Measurements from ENCODE around the gene PRKCE.
"Not testable (repeated sequence)": the region's sequence is repeated elsewhere in the genome, so short reads cannot be mapped to it uniquely, and the experiment has no call there.

The PRKCE gene

GRCh38 chr2:45911538-45911937 is 260.1 kb downstream of the PRKCE start:
- TF ChIP-seq, protein P1, sequence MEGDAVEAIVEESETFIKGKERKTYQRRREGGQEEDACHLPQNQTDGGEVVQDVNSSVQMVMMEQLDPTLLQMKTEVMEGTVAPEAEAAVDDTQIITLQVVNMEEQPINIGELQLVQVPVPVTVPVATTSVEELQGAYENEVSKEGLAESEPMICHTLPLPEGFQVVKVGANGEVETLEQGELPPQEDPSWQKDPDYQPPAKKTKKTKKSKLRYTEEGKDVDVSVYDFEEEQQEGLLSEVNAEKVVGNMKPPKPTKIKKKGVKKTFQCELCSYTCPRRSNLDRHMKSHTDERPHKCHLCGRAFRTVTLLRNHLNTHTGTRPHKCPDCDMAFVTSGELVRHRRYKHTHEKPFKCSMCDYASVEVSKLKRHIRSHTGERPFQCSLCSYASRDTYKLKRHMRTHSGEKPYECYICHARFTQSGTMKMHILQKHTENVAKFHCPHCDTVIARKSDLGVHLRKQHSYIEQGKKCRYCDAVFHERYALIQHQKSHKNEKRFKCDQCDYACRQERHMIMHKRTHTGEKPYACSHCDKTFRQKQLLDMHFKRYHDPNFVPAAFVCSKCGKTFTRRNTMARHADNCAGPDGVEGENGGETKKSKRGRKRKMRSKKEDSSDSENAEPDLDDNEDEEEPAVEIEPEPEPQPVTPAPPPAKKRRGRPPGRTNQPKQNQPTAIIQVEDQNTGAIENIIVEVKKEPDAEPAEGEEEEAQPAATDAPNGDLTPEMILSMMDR (IDR thresholded peaks at IDR 0.05; ENCODE audit: low read depth, low read length) = no peak

GRCh38 chr2:45912109-45912508 is 260.6 kb downstream of the PRKCE start:
- TF ChIP-seq, protein P1 (IDR thresholded peaks at IDR 0.05; ENCODE audit: low read depth, low read length) = no peak
- no peak for DNase-seq (ENCODE audit: extremely low read depth, low read depth)

More at GRCh38 chr2:45911538-45911937, 260.1 kb downstream of the PRKCE start:
- DNase-seq (ENCODE audit: extremely low read depth, low read depth) = no peak

GRCh38 chr2:45913539-45913938 is 262.1 kb downstream of the PRKCE start:
- DNase-seq (ENCODE audit: extremely low read depth, low read depth) = no peak
- TF ChIP-seq, protein P1 (IDR thresholded peaks at IDR 0.05; ENCODE audit: low read depth, low read length) = no peak

GRCh38 chr2:45915523-45915922 is 264.0 kb downstream of the PRKCE start:
- TF ChIP-seq, protein P1 (IDR thresholded peaks at IDR 0.05; ENCODE audit: low read depth, low read length) = no peak
- no peak for DNase-seq (ENCODE audit: extremely low read depth, low read depth)

DNA sequence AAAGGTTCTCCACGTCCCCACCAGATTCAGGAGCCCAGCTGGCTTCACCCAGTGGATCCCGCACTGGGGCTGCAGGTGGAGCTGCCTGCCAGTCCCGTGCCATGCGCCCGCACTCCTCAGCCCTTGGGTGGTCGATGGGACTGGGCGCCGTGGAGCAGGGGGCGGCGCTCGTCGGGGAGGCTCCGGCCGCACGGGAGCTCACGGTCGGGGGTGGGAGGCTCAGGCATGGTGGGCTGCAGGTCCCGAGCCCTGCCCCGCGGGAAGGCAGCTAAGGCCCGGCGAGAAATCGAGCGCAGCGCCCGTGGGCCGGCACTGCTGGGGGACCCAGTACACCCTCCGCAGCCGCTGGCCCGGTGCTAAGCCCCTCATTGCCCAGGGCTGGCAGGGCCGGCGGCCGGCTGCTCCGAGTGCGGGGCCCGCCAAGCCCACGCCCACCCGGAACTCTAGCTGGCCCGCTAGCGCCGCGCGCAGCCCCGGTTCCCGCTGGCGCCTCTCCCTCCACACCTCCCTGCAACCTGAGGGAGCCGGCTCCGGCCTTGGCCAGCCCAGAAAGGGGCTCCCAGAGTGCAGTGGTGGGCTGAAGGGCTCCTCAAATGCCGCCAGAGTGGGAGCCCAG is 266.2 kb downstream of the PRKCE start:
- not testable (repeated sequence) for DNase-seq (ENCODE audit: extremely low read depth, low read depth)

DNA sequence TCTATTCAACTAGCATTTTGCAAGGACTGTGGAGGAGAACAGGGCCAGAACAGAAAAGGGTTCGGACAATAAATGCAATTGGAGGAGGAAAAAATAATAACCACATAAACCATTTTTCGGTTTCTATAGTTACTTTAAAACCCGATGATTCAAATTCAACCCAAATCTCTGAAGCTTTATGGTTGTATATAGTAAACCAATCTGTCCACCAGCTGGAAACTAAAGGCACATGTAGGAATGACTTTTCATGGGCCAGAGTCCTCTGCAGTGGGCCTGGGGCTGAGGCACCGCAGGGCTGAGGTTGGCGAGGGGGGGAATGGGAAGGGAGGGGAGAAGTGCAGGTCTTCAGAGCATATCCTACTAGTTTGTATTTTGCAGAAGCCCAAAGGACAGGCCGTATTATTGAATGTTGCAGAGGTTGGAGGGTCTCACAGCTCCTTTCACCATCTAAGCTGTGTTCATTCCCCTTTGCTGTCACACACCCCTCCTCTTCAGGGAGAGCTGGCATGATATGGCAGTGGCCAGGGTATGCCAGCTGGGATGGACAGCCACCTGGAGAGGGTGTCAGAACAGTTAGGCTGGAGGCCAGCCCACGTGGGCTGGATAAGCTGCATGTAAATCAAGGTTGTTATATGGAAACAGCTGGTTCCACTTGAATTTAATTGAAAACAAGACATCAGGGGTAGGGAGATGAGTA is 267.1 kb downstream of the PRKCE start:
- DNase-seq (ENCODE audit: extremely low read depth, low read depth) = no peak
- TF ChIP-seq, protein P1 (IDR thresholded peaks at IDR 0.05; ENCODE audit: low read depth, low read length) = no peak

DNA sequence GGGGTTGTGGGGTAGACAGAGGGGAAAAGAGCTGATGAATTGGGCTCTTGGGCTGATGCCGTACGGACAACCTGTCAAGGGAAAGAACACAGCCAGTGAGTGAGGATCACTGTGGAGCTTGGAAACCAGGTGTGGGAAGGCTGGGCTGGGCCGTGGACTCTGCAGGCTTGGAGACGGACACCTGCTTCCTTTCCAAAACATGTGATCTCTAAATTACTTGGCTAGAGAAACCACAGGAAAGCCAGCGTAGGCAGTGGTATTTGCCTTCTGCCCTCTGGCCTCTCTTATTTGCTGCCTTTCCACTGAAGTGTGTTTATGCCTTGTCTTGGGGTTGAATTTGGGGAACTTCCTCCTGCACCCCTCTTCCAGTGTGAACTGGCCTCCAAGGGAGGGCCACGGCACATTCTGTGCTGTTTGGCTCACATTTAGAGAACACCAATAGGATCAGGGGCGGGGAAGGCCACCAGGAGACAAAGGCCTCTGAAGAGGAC is 267.7 kb downstream of the PRKCE start:
- TF ChIP-seq, protein P1 (IDR thresholded peaks at IDR 0.05; ENCODE audit: low read depth, low read length) = no peak
- no peak for DNase-seq (ENCODE audit: extremely low read depth, low read depth)

Data from AG09319 (cell line).